Left renal pelvis (tissue), 4 donors: ENCODE data around the gene TRIP13. TPM values are rescaled to one million over a fixed set of nuclear protein-coding genes. Genes with fewer than 3 reads are reported as not detected.
"Not testable (repeated sequence)": the region's sequence is repeated elsewhere in the genome, so short reads cannot be mapped to it uniquely, and the experiment has no call there.

Source experiments
- DNase-seq, 4 donors: peaks; one replicate each; pipeline ENCODE4 v3.0.0-alpha.2; 2013; ENCODE audit warnings: low read depth in 4 of 4, low spot score in 3 of 4
- polyA plus RNA-seq, 4 donors: library from polyadenylated mRNA; unstranded; fragments of 120-200 nt; gene quantifications; one replicate each; pipeline ENCODE4 v1.2.1, GENCODE V29; 2013; ENCODE audit not compliant: insufficient read length in 4 of 4

Gene TRIP13
- polyA plus RNA-seq = 10 to 100 TPM; 10.8 to 15.5 (median 12.4) TPM

- peak in 3 of 4 donors; percentile 58 to 69 (median 62) for DNase-seq
These were observed at the start of gene TRIP13, which contains the start of gene BRD9 for GRCh38 chr5:892394-893136. TSS of gene TRIP13 (plus strand) at chr5:892884. CDS start at chr5:892999, 115 bp downstream. TSS of gene BRD9 (minus strand) at chr5:892801. CDS start at chr5:892657, 144 bp downstream.

- DNase-seq = not testable (repeated sequence)
These were observed 49.3 kb upstream of the TRIP13 start for GRCh38 chr5:843371-843770.

- not testable (repeated sequence) for DNase-seq
These were observed 48.8 kb upstream of the TRIP13 start for GRCh38 chr5:843926-844325.

GRCh38 chr5:844426-844825, 48.3 kb upstream of the TRIP13 start:
- DNase-seq = not testable (repeated sequence)

- DNase-seq = not testable (repeated sequence)
These were observed 47.5 kb upstream of the TRIP13 start for GRCh38 chr5:845031-845675.

- DNase-seq = not testable (repeated sequence)
These were observed 46.7 kb upstream of the TRIP13 start for GRCh38 chr5:845676-846601.

GRCh38 chr5:846602-847091, 46.0 kb upstream of the TRIP13 start:
- DNase-seq = not testable (repeated sequence)

GRCh38 chr5:847212-847611, 45.5 kb upstream of the TRIP13 start:
- DNase-seq = not testable (repeated sequence)

GRCh38 chr5:847736-848135, 44.9 kb upstream of the TRIP13 start:
- not testable (repeated sequence) for DNase-seq

GRCh38 chr5:848671-849111, 44.0 kb upstream of the TRIP13 start:
- no peak for DNase-seq

GRCh38 chr5:849651-850301, 42.9 kb upstream of the TRIP13 start:
- peak in 1 of 4 donors; percentile 53 for DNase-seq

- DNase-seq = no peak
These were observed 42.1 kb upstream of the TRIP13 start, which contains the start of gene ZDHHC11 for GRCh38 chr5:850511-851006. TSS of gene ZDHHC11 (minus strand) at chr5:850986. CDS start at chr5:850602, 384 bp downstream.

GRCh38 chr5:851076-851475, 41.6 kb upstream of the TRIP13 start:
- DNase-seq = no peak

- no peak for DNase-seq
These were observed 41.1 kb upstream of the TRIP13 start for GRCh38 chr5:851553-851952.

GRCh38 chr5:852018-852417, 40.7 kb upstream of the TRIP13 start:
- DNase-seq = no peak

- no peak for DNase-seq
These were observed 40.0 kb upstream of the TRIP13 start for GRCh38 chr5:852431-853401.

GRCh38 chr5:853416-854090, 39.1 kb upstream of the TRIP13 start:
- DNase-seq = not testable (repeated sequence)

GRCh38 chr5:854217-854616, 38.5 kb upstream of the TRIP13 start:
- no peak for DNase-seq
